Stimulated activated CD4-positive, alpha-beta T cell treated with anti-CD3 and anti-CD28 coated beads, Interleukin-1b, Interleukin-23, amount 100 ng/mL, for 4 hours (primary cell): ENCODE data around the gene TPBG.

Experiments
- DNase-seq, 2 donors: peaks; one replicate each; pipeline ENCODE4 v3.0.0-alpha.2; 2020; ENCODE audit warnings: low read depth in 2 of 2

The TPBG gene, protein sequence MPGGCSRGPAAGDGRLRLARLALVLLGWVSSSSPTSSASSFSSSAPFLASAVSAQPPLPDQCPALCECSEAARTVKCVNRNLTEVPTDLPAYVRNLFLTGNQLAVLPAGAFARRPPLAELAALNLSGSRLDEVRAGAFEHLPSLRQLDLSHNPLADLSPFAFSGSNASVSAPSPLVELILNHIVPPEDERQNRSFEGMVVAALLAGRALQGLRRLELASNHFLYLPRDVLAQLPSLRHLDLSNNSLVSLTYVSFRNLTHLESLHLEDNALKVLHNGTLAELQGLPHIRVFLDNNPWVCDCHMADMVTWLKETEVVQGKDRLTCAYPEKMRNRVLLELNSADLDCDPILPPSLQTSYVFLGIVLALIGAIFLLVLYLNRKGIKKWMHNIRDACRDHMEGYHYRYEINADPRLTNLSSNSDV

GRCh38 chr6:82363428-82364086 lies at the start of gene TPBG:
TPBG (plus strand) TSS chr6:82363817; CDS start chr6:82364962, 1,145 bp downstream.
- no peak for DNase-seq

- no peak for DNase-seq
These were observed 41.2 kb upstream of the TPBG start for GRCh38 chr6:82322386-82322785.

- no peak for DNase-seq
These were observed 33.9 kb upstream of the TPBG start for GRCh38 chr6:82329766-82330165.

GRCh38 chr6:82330171-82330804 lies 33.3 kb upstream of the TPBG start:
- no peak for DNase-seq

- no peak for DNase-seq
These were observed 32.4 kb upstream of the TPBG start for GRCh38 chr6:82331031-82331773.

- DNase-seq = no peak
These were observed 29.8 kb upstream of the TPBG start for GRCh38 chr6:82333781-82334180.

DNA sequence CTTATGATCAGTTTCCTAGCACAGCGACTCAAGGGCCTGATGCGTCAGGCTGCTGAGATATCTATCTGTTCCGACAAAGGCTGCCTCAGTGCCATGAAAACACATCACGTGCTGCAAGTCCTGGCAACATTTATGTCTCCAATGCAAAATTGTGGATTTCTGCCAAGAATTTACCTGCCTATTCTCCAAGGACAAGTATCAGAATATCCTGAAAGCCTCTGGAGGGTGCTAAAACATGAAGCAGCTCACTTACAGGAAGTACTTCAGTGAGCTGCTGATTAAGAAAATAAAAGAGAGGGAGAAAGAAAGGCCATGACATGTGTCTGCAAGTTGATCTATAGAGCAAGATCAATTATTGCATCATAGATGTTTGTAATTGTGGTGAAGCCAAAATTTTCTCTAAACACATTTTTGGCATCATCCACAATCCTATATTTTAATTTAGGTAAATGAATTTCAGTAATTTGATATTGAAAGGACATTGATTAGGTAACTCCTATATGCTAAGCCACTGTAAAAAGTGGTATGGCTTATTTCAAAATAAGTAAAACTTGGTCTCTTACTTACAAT lies 25.8 kb upstream of the TPBG start:
- DNase-seq = no peak

- DNase-seq = no peak
These were observed 15.5 kb upstream of the TPBG start for GRCh38 chr6:82348130-82348529.

DNA sequence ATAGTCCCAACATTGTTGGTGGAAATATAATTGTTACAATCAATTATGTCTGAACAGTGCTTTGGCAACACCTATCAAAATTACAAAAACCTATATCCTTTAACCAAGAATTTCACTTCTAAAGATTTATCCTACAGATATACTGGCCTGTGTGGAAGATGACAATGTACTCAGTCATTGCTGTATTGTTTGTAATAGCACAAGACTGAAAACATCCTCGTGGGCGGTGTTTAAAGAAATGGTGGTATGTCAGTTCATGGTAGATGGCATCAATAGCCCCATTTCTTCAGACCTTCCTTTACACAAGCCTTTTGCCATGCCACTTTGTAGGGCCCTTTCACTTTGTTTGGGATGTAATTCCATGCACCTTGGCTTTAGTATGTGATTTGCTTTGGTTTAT lies 9.8 kb upstream of the TPBG start:
- DNase-seq = no peak

DNA sequence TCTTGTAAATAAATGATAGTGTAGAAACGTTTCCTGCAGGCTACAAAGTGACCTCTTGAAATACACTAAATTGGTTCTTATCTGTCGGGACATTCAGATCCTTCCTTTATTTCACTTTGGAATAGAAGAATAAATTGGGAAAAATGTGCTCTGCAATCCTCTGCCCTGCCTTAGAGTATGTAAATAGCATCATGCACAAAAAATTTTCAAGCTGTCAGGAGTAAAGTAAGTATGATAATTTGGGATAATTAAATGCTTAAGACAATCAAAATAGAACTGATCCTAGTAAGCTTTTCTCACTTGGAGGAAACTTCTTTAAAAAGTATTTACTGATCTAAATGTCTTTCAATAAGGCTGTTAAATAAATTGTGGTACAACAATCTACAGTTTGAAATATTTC lies 3.1 kb upstream of the TPBG start:
- no peak for DNase-seq

GRCh38 chr6:82361631-82362030 lies 2.0 kb upstream of the TPBG start:
- no peak for DNase-seq

- DNase-seq = no peak
These were observed 1.5 kb upstream of the TPBG start for GRCh38 chr6:82362144-82362543.

GRCh38 chr6:82362878-82363427 lies 664 bp upstream of the TPBG start:
- DNase-seq = no peak

DNA sequence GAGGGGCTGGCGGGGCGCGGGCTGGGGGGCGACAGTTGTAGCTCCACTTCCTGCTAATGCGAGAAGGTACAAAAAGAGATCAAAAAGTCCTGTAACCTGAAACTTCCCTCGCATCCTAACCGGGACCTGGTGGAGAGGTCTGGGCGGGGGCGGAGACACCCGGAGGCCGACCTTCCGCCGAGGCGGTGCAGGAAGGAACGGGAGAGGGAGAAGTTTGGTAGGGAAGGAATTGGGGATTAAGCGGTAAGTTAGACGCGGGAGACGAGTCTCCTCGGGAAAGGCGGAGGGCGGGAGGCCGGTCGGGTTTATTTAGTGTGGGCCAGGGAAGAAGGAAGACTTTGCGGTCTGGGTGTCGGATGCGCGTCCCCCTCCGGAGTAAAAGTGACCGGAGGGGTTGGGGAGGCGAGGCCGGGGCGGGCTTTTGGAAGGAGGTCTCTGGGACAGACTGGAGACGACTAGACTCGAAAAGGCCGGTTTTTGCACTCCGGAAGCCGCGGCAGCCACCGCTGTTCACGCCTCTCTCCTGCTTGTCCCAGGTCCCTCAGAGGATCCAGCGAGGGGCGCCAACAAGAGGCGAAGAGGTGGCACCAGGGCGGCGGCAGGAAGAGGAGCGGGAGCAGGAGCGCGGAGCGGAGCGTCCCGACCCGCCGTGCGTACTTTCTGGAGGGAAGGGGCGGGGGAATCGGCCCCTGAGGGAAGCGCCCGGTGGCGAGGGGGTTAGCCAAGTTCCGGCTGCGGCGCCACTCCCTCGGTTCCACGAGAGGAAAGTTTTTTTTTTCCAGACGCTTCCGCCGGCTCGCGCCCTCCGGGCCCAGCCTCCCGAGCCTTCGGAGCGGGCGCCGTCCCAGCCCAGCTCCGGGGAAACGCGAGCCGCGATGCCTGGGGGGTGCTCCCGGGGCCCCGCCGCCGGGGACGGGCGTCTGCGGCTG lies 734 bp downstream of the TPBG start:
- DNase-seq = no peak

DNA sequence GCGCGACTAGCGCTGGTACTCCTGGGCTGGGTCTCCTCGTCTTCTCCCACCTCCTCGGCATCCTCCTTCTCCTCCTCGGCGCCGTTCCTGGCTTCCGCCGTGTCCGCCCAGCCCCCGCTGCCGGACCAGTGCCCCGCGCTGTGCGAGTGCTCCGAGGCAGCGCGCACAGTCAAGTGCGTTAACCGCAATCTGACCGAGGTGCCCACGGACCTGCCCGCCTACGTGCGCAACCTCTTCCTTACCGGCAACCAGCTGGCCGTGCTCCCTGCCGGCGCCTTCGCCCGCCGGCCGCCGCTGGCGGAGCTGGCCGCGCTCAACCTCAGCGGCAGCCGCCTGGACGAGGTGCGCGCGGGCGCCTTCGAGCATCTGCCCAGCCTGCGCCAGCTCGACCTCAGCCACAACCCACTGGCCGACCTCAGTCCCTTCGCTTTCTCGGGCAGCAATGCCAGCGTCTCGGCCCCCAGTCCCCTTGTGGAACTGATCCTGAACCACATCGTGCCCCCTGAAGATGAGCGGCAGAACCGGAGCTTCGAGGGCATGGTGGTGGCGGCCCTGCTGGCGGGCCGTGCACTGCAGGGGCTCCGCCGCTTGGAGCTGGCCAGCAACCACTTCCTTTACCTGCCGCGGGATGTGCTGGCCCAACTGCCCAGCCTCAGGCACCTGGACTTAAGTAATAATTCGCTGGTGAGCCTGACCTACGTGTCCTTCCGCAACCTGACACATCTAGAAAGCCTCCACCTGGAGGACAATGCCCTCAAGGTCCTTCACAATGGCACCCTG lies 1.6 kb downstream of the TPBG start:
- no peak for DNase-seq

DNA sequence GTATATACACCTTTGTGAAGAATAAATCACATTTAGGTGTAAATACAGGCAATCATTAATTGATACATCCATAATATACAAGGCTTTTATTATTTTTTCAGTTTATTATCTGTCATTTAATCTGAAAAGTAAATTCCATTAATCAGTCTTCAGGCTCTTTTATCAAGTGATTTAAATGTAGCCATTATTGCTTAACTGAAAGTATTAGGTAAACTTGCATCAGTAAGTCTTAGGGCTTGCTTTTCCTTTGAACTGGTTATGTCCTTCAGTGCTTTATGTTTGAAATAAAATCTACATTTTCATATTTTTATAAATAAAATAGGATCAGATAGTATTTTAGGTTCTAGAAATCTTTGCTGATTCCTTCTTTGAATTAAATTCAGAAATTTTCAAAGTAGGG lies 4.1 kb downstream of the TPBG start:
- DNase-seq = no peak

- no peak for DNase-seq
These were observed 7.2 kb downstream of the TPBG start for GRCh38 chr6:82370788-82371187.

GRCh38 chr6:82371799-82372546 lies 8.4 kb downstream of the TPBG start:
- DNase-seq = no peak

- DNase-seq = no peak
These were observed 9.0 kb downstream of the TPBG start for GRCh38 chr6:82372656-82373055.
